GM21360 (cell line): ENCODE measurements around the gene BICRA.
"Not testable (repeated sequence)": the region's sequence is repeated elsewhere in the genome, so short reads cannot be mapped to it uniquely, and the experiment has no call there.

Experiments
- ATAC-seq: cut with Tn5 transposase; IDR thresholded peaks from one replicate; pipeline ENCODE4 v1.9.1; 2021; ENCODE audit warnings: mild to moderate bottlenecking, moderate library complexity; ENCODE audit not compliant: unreplicated experiment

The BICRA gene

DNA sequence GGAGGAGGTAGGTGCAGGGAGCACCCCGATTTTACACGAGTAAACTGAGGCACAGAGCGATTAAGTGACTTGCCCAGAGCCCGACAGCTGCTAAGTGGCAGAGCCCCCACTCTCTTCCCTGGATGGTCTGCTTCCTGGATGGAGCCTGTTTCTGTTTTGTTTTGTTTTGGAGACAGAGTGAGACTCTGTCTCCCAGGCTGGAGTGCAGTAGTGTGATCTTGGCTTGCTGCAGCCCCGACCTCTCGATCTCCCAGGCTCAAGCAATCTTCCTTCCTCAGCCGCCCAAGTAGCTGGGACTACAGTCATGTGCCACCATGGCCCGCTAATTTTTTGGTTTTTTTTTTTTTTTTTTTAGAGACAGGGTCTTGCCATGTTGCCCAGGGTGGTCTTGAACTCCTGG lies 17.3 kb downstream of the BICRA start:
- ATAC-seq: no peak

DNA sequence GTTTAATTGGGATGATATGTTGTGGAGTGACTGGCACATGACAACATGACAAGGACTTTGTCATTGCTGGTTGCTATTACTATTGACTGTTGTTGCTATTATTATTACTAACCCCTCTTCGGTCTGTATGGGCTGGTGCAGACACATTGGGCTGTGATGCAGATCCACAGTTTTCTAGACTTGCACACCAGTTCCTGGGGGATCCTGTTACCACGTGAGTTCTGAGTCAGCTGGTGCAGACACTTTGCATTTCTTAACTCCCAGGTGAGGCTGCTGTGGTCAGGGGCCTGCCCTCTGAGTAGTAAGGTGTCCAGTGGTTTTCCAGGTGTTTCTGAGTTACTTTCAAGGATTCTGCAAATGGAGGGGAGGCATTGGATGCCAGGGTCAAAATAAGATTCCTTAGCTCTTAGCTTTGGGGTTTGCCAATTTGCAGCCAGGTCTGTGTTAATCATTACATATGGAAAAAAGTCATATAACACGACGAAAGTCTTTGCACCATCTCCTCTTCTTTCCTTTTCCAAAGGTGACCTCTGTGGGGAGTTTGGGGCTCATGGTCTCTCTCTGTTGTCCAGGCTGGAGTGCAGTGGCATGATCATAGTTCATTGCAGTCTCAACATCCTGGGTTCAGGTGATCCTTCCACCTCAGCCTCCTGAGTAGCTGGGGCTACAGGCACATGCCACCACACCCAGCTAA lies 19.3 kb downstream of the BICRA start:
- no peak for ATAC-seq

DNA sequence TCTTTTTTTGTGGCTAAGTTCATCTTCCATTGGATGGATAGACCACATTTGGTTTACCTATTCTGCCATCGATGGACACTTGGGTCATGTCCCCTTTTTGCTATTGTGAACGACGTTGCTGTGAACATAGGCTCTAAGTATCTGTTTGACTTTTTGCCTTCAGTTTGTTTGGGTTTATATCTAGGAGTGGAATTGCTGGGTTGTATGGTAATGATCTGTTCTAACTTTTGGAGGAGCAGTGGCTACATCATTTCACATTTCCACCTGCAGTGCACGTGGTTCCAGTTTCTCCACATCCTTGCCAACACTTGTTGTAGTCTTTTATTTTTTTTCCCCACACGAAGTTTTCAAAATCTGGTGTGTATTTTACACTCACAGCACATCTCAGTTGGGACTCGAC lies 21.7 kb downstream of the BICRA start:
- no peak for ATAC-seq

DNA sequence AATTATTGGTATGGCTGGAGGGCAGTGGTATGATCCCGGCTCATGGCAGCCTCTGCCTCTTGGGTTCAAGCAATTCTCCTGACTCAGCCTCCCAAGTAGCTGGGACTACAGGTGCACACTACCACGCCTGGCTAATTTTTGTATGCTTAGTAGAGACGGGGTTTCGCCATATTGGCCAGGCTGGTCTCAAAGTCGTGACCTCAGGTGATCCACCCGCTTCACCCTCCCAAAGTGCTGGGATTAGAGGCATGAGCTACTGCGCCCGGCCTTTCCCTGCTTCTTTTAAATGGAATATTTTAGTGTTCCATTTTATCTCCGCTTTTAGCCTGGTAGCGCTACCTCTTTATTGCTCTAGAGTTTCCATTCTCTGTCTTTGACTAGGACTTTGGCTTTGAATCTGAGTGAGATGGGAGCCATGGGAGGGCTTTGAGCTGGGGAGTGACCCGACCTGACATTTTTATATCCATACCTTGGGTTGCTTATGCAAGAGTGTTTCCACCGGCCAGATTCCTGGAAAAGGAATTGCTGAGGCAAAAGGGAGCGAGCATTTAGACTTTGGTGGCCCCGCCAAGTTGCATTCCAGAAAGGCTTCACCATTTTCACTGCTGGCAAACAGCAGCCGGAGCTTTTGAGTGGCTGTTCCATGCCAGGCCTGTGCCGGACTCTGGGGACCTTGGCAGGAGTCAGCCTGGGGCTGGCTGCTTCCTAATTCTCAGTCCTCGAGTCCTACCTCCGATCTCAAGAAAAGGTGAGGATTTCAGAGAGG lies 22.9 kb downstream of the BICRA start:
- ATAC-seq: no peak

DNA sequence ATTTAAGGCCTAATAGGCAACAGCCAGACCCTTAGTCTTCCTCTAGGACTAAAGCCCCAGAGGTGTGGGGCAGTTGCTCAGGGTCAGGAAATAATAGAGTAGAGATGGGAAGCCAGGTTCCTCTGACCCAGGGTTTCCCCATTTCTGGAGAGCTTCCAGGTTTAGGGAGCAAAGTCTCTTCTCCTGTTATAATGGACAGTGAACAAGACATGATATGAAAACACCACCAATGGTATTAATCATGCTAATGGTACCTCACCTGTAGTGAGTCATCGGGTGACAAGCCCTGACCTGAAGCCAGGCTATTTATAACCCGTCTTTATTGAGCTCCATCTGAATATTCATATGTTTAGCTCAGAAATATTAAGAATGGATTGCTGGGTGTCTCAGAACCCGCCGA lies 24.6 kb downstream of the BICRA start:
- ATAC-seq: no peak

DNA sequence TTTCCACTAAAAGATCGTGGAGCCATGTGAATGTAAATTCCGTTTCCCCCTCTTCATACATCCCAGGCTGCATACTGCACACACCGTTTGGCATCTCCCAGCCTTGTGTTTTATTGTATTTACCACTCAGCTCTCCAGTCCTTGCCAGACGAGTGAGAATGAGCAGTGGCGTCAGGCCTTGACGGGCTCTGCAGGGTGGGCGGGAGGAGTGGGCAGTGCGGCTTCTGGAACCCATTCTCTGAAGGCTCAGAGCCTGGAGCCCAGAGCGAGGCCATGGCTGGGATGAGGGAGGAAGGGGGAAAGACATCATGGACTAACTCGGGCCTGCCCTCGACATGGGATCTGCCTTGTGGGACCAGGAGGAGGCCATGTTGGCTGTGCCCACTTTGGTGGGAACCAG lies 25.1 kb downstream of the BICRA start:
- no peak for ATAC-seq

DNA sequence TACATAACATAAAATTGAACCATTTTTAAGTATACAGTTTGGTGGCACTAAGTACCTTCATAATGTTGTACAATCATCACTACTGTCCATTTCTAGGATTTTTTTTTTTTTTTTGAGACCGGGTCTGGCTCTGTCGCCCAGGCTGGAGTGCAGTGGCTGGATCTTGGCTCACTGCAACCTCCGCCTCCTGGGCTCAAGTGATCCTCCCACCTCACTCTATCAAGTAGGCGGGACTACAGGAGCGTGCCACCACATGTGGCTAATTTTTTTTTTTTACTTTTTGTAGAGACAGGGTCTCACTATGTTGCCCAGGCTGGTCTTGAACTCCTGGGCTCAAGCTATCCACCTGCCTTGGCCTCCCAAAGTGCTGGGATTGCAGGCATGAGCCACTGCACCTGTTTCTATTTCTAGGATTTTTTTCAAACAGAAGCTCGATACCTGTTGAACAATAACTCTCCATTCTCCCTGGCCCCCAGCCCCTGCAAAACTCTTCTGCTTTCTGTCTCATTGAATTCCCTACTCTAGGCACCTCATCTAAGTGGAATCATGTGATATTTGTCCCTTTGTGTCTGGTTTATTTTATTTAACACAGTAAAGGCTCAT lies 26.3 kb downstream of the BICRA start:
- not testable (repeated sequence) for ATAC-seq

DNA sequence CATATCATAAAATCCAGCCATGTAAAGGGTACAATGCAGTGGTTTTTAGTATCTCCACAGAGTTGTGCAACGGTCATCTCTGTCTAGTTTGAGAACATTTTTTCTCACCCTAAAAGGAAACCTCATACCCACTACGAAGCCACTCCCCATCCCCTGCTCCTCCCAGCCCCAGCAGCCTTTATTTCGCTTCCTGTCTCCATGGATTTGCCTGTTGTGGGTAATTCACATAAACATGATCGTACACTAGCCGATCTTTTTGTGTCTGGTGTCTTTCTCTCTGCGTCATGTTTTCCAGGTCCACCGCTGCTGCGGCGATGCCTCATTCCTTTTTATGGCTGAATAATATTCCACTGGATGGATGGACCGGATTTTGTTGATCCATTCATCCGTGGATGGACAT lies 28.6 kb downstream of the BICRA start:
- ATAC-seq: no peak

DNA sequence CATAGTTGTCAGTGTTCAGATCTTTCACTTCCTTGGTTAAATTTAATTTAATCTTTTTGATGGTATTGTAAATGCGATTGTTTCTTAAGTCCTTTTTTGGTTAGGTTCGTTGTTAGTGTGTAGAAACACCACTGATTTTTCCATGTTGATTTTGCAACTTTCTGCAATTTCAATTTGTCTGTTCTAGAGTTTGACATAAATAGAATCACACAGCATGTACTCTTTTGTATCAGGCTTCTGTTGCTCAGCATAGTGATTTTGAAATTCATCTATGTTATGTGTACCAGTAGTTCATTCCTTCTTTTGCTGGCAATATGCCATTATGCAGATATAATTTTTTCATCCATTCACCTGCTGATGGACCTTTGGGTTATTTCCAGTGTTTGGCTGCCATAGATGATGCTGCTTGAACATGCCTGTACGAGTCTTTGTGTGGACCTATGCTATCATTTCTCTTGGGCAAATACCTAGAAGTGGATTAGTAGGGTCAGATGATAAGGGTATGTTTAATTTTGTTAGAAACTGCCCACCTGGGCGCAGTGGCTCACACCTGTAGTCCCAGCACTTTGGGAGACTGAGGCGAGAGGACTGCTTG lies 33.1 kb downstream of the BICRA start:
- ATAC-seq: no peak

DNA sequence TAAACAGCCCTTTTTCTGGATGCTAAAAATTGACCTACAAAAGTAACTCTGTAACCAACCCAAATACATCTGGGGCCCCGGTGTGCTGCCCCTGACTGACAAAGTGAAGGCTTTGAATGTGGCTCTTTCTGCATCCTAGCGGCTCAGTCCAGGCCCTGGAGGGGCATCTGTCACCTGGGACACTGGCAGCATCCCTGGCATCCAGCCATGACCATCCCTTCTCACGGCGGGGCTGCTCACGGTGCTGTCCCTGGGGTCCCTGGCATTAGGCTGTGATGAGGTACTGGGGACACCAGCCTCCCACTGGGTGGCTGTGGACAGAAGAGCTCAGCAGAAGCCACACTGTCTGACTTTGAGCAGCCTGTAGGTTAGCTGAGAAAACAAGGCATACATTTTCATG lies 34.3 kb downstream of the BICRA start:
- no peak for ATAC-seq

DNA sequence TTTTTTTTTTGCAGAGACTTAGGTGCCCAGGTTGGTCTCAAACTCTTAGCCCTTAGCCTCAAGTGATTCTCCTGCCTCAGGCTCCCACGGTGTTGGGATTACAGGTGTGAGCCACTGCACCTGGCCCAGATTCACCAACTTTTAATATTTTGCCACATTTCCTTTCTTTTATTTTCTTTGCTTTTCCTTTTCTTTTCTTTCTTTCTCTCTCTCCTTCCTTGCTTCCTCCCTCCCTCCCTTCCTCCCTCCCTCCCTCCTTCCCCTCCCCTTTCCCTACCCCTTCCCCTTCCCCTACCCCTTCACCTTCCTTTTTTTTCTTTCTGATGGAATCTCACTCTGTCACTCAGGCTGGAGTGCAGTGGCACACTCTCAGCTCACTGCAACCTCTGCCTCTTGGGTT lies 35.3 kb downstream of the BICRA start:
- ATAC-seq: no peak

DNA sequence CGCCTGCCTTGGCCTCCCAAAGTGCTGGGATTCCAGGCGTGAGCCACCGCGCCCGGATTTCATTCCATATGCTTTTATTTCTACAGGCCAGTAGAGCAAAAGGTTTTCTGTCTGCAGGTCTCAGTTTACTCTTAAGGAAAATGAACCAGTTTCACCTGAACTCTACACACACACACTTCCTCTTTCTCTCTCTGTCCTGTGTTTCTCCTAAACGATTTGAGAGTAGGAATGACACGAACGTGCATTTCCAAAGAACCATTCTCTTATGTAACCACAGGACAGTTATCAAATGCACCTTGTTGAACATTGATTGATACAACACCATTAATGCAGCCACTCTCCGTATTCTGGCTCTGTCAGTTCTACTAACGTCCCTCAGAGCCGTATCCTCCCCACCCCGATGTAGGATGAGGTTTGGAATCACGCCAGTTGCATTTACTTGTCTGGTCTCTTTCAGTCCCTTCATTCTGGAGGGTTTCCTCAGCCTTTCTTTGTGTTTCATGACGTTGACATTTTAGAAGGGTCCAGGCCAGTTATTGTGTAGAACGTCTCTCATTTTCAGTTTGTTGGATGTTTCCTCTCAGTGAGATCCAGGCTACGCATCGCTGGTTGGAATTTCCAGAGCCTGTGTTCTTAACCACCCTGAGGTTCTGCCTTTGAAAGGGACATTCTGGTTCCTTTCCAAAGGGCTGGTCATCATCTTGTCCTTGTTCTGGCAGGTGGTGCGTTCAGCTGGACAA lies 36.0 kb downstream of the BICRA start:
- no peak for ATAC-seq

DNA sequence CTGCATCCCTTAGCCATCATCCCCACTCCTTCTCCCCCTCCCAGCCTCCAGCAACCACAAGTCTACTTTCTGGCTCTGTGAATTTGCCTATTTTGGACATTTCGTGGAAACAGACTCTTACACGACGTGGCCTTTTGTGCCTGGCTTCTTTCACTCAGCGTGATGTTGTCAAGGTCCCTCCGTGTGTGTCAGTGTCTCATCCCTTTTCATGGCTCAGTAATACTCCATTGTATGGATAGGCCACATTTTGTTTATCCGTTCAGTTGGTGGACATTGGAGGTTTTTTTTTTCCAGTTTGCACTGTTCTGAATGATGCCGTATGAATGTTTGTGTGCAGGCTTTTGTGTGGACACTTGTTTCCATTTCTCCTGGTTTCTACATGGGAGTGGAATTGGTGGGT lies 38.0 kb downstream of the BICRA start:
- no peak for ATAC-seq

DNA sequence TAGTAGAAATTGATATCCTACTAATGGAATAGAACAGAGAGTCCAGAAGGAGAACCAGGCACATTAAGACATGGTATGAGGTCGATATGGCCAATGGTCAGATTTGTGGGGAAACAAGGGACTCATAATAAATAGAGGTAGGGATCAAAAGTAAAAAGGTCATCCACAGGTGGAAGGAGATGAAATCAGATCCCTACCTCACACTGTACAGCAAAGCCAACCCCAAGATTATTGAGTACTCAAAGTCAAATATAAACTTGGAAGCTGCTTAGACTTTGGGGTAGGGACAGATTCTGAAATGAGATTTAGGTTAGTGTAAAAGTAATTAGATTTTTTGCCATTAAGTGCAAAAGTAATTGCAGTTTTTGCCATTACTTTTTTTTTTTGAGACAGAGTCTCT lies 40.7 kb downstream of the BICRA start:
- ATAC-seq: no peak

DNA sequence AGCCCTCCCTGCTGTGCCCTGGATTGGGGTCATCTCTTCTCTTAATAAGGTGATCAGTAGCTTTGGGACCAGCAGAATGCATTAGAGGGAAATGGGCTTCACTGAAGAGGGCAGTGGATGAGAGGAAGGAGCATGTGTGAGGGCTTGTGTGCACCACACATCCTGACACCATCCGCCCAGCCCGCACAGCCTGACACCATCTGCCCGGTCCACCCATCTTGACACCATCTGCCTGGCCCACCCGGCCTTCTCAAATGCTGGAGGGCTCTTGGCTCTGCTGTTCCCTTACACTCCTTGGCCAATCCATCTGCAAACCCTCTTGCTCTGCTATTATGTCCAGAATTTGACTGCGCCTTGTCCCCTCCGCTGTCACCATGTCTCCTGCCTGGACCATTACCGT lies 41.8 kb downstream of the BICRA start:
- no peak for ATAC-seq

DNA sequence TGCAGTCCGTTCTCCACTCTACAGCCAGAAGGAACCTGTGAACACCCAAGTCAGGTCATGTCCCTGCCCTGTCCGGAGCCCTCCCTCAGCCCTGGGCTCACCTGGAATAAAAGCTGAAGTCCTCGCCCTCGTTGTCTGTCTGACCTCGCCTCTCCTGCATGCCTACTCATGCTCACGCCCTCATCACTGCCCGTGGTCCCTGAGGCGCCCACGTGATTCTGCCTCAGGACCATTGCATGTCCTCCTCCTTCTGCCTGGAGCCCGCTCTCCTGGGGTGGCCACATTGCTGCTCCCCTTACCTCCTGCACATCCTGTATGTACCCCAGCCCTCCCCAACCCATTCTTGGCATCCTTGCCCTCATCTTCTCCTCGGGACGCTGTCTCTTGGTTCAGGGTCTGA lies 42.2 kb downstream of the BICRA start:
- no peak for ATAC-seq

DNA sequence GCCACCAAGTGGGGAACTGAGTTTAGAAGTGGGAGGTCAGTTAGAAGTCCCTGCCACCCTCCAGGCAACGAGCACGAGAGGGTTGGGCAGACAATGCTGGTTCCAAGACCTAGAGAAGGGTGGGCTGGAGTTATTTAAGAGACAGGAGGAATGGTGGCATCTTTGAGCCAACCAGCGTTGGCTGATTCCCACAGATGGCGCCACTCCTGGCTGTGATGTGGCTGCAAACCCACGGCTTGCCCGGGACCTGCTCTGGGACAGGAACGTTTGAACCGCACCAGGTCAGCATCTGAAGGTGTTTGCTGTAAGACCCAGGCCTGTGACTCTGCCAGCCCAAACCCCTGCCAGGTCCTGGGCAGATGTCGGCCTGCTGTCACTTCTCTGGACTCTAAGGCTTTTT lies 42.8 kb downstream of the BICRA start:
- no peak for ATAC-seq

DNA sequence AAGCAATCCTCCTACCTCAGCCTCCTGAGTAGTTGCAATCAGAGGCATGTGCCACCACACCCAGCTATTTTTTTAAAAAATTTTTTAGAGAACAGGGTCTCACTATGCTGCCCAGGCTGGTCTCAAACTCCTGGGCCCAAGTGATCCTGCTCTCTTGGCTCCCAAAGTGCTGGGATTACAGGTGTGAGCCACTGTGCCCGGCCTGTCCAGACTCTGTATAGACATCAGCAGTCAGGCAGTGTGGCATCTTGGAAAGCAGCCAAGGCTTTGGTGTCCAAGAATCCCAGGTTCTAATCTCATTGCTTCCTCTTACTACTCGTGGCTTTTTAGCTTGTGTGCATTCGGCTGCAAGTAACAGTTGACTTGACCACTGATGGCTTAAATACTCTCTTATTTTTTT lies 43.4 kb downstream of the BICRA start:
- no peak for ATAC-seq

DNA sequence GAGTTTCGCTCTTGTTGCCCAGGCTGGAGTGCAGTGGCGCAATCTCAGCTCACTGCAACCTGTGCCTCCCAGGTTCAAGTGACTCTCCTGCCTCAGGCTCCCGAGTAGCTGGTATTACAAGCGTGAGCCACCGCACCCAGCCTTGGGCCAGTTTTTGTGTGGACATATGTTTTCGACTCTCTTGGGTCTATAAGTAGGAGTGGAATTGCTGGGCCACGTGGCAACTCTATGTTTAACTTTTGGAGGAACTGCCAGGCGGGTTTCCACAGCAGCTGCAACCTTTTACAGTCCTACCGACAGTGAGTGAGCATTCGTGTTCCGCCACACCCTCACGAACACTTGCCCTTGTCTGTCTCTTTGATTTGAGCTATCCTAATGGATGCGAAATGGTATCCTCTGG lies 44.9 kb downstream of the BICRA start:
- ATAC-seq: no peak

DNA sequence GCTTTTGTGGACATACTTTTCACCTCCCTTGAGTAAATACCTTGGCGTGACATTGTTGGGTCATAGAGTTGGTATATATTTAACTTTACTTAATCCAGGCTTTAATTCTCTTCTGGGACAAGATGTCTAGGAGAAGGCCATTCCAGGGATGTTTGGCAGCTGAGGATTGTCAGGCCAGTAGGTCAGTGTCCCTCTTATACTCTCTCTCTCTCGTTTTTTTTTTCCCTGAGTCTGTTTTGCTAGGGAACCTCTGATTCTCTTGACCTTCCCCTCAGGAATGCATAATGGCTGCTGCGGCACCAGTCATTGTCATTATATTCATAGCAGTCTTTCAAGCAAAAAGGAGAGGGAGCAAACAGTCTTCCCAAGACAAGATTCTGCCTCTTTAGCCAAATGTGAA lies 48.8 kb downstream of the BICRA start:
- ATAC-seq: no peak
